Neural cell (in vitro differentiated cells): ENCODE results near the gene NTHL1. TPM values are rescaled to one million over a fixed set of nuclear protein-coding genes. Genes with fewer than 3 reads are reported as not detected.

Experiments used
- H2AFZ ChIP-seq: fragments of 200-600, 300-800 bp; sonication (generic), shearing (Covaris generic); 2 replicates; pipeline ENCODE4 v1.6.0; 2014; ENCODE audit warnings: low read depth, mild to moderate bottlenecking, antibody characterized with exemption, low read length, moderate library complexity
- H3F3A ChIP-seq: fragments of 200-600 bp; shearing (Covaris generic); 2 replicates; pipeline ENCODE4 v1.6.1; 2016; ENCODE audit warnings: mild to moderate bottlenecking, moderate library complexity, mixed read lengths, antibody characterized with exemption, low read length; ENCODE audit not compliant: insufficient read depth, poor library complexity, severe bottlenecking
- H3K27ac ChIP-seq: fragments of 200-600, 300-800 bp; sonication (generic), shearing (Covaris generic); 2 replicates; pipeline ENCODE4 v1.5.1; 2014; ENCODE audit warnings: mild to moderate bottlenecking, low read length, moderate library complexity
- H3K27me3 ChIP-seq: fragments of 300-800, 200-600 bp; sonication (generic), shearing (Covaris generic); 2 replicates; pipeline ENCODE4 v1.6.0; 2014; ENCODE audit warnings: mild to moderate bottlenecking, low read depth, low read length, moderate library complexity; ENCODE audit not compliant: insufficient read depth
- H3K36me3 ChIP-seq: fragments of 300-800, 200-600 bp; sonication (generic), shearing (Covaris generic); 2 replicates; pipeline ENCODE4 v1.5.1; 2014; ENCODE audit warnings: mild to moderate bottlenecking, antibody characterized with exemption, low read length, moderate library complexity; ENCODE audit not compliant: insufficient read depth
- H3K4me2 ChIP-seq: fragments of 300-800, 200-600 bp; sonication (generic), shearing (Covaris generic); 2 replicates; pipeline ENCODE4 v1.6.0; 2014; ENCODE audit warnings: mild to moderate bottlenecking, low read length
- H3K4me3 ChIP-seq: fragments of 300-800, 200-600 bp; sonication (generic), shearing (Covaris generic); 2 replicates; pipeline ENCODE4 v1.5.1; 2014; ENCODE audit warnings: mild to moderate bottlenecking, low read length, moderate library complexity
- H3K79me2 ChIP-seq: fragments of 200-600 bp; shearing (Covaris generic); replicated peaks from 2 replicates; pipeline ENCODE4 v1.6.0; 2014; ENCODE audit warnings: mild to moderate bottlenecking, low read length, moderate library complexity; ENCODE audit not compliant: insufficient read depth
- H3K9ac ChIP-seq: fragments of 300-800, 200-600 bp; sonication (generic), shearing (Covaris generic); 2 replicates; pipeline ENCODE4 v1.6.1; 2016; ENCODE audit warnings: mild to moderate bottlenecking, low read length, mixed read lengths
- H3K9me2 ChIP-seq: fragments of 200-600 bp; shearing (Covaris generic); 2 replicates; pipeline ENCODE4 v1.6.1; 2016; ENCODE audit warnings: mild to moderate bottlenecking, low read length, mixed read lengths; ENCODE audit not compliant: insufficient read depth
- H3K9me3 ChIP-seq: fragments of 200-600, 300-800 bp; sonication (generic), shearing (Covaris generic); 2 replicates; pipeline ENCODE4 v1.6.1; 2016; ENCODE audit warnings: mild to moderate bottlenecking, mixed run types, low read length, moderate library complexity, mixed read lengths
- H4K20me1 ChIP-seq: fragments of 200-600 bp; shearing (Covaris generic); 2 replicates; pipeline ENCODE4 v1.6.1; 2016; ENCODE audit warnings: mild to moderate bottlenecking, mixed run types; ENCODE audit not compliant: insufficient read depth
- EP300 ChIP-seq: fragments of 450-650 bp; conservative IDR thresholded peaks from 2 replicates; pipeline ENCODE4 v1.6.1; 2014; ENCODE audit warnings: antibody characterized with exemption, mild to moderate bottlenecking, moderate library complexity; ENCODE audit not compliant: poor library complexity, severe bottlenecking
- EZH2 ChIP-seq: fragments of 200-600, 300-800 bp; shearing (Covaris generic), sonication (generic); IDR thresholded peaks from 2 replicates; pipeline ENCODE4 v1.6.1; 2014; ENCODE audit warnings: antibody characterized with exemption, low read length, borderline replicate concordance, mild to moderate bottlenecking; ENCODE audit not compliant: insufficient read depth, poor library complexity, severe bottlenecking
- MXI1 ChIP-seq: fragments of 450-650 bp; conservative IDR thresholded peaks from 2 replicates; pipeline ENCODE4 v1.6.1; 2014; ENCODE audit warnings: antibody characterized with exemption, mild to moderate bottlenecking; ENCODE audit not compliant: poor library complexity, severe bottlenecking
- POLR2AphosphoS5 ChIP-seq: IDR thresholded peaks from 2 replicates; pipeline ENCODE4 v1.6.1; 2012
- RAD21 ChIP-seq: fragments of 450-650 bp; conservative IDR thresholded peaks from 2 replicates; pipeline ENCODE4 v1.6.1; 2014; ENCODE audit warnings: antibody characterized with exemption, mild to moderate bottlenecking, moderate library complexity
- SMC3 ChIP-seq: fragments of 450-650 bp; conservative IDR thresholded peaks from 2 replicates; pipeline ENCODE4 v1.6.1; 2014; ENCODE audit warnings: antibody characterized with exemption, mild to moderate bottlenecking, moderate library complexity; ENCODE audit not compliant: poor library complexity
- TAF1 ChIP-seq: IDR thresholded peaks from 2 replicates; pipeline ENCODE4 v1.6.1; 2012; ENCODE audit warnings: low read depth
- polyA plus RNA-seq: library from polyadenylated mRNA; depleted of rRNA; stranded (reverse); fragments of >200 nt; gene quantifications from 2 replicates; pipeline ENCODE4 v1.2.3, GENCODE V29; 2014
- TF ChIP-seq, protein P1 (sequence below): fragments of 450-650 bp; IDR thresholded peaks from 2 replicates; pipeline ENCODE4 v1.5.1; 2014; ENCODE audit warnings: antibody characterized with exemption, mild to moderate bottlenecking, moderate library complexity; ENCODE audit not compliant: poor library complexity, severe bottlenecking
- TF ChIP-seq, protein P2 (sequence below): IDR thresholded peaks from 2 replicates; pipeline ENCODE4 v1.6.1; 2012; ENCODE audit warnings: borderline replicate concordance

The NTHL1 gene
- polyA plus RNA-seq, 1 donor from 2014 or later: 43.1 TPM

DNA sequence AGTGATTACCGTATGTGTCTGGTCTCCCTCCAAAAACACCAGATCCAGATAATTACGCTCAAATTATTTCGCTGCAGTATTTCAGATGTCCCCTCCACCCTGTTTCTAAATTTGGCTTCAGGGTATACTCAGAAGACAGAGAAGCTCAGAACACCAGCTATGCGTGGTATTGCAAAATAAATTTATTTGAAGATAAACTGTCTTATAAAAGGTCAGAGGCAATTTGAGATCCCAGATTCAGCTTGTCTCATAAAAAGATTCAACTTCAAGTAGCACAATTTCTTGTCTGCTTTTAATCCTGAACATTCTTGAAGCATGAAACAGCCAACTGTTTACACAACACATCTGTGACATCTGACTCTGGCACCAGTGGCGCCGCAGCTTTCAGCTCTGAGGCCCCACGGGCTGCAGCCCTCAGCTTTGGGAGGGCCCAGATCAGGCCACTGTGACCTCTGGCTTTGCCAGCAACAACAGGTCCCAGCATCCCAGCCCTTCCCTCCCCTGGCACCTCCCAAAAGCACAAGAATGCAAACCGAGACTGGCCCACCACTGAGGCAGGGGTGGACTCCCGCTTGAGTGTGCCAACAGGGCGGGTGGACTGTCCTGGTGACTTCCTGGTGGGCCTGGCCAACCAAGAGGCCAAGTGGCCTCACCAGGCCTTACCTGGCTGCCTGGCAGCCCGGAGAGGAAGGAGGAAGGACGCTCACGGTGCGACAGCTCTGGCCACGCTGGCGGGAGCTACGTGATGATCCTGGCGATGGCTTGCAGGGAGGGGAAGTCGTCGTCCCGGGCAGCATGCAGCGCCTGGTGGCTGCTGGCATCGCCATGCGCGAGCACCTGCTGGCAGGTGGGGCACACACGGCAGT, 49.9 kb downstream of the NTHL1 start:
- H2AFZ ChIP-seq: no peak overlapping the region
- H3F3A ChIP-seq: no peaks in the 10 kb centered on the region
- no peaks in the 10 kb centered on the region for H3K27me3 ChIP-seq
- H3K4me3 ChIP-seq: no peak overlapping the region
- H4K20me1 ChIP-seq: no peaks in the 10 kb centered on the region
- no peaks in the 10 kb centered on the region for H3K9me2 ChIP-seq
- H3K9ac ChIP-seq: no peak overlapping the region
- no peaks in the 10 kb centered on the region for H3K79me2 ChIP-seq
- H3K27ac ChIP-seq: no peak overlapping the region
- no peak for TF ChIP-seq TAF1
- no peak for TF ChIP-seq EP300
- H3K4me2 ChIP-seq: no peak overlapping the region
- H3K9me3 ChIP-seq: no peaks in the 10 kb centered on the region
- H3K36me3 ChIP-seq: no peaks in the 10 kb centered on the region

DNA sequence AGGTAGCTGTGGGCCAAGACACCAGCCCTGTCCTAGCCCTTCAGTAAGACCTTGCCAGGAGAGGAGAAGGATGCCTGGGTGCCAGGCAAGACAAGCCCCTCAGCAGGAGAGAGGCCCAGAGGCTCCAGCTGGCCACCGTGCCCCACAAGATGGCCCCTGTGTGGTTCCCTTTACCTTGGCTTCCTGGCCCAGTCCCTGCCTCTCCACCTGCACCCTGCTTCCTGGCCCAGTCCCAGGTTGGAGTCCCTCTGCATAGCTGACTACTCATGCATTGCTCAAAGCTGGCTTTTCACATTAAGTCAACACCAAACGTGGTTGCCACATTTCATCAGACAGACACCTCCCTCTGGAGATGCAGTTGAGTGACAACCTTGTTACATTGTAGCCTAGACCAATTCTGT, 53.9 kb downstream of the NTHL1 start:
- Histone ChIP-seq H3K9me3 (no peaks in the 10 kb centered on the region), H3K27me3 (peaks cover 21% of the 10 kb centered on the region), H3K27ac (no peak overlapping the region), H3K36me3 (no peaks in the 10 kb centered on the region), H3K4me2 (no peak overlapping the region), H3K4me3 (no peak overlapping the region), H3F3A (no peaks in the 10 kb centered on the region), H2AFZ (no peak overlapping the region), H3K9ac (no peak overlapping the region), H3K79me2 (no peaks in the 10 kb centered on the region), H4K20me1 (no peaks in the 10 kb centered on the region), H3K9me2 (no peaks in the 10 kb centered on the region)
- no peak for TF ChIP-seq POLR2AphosphoS5
- TF ChIP-seq, protein P1, sequence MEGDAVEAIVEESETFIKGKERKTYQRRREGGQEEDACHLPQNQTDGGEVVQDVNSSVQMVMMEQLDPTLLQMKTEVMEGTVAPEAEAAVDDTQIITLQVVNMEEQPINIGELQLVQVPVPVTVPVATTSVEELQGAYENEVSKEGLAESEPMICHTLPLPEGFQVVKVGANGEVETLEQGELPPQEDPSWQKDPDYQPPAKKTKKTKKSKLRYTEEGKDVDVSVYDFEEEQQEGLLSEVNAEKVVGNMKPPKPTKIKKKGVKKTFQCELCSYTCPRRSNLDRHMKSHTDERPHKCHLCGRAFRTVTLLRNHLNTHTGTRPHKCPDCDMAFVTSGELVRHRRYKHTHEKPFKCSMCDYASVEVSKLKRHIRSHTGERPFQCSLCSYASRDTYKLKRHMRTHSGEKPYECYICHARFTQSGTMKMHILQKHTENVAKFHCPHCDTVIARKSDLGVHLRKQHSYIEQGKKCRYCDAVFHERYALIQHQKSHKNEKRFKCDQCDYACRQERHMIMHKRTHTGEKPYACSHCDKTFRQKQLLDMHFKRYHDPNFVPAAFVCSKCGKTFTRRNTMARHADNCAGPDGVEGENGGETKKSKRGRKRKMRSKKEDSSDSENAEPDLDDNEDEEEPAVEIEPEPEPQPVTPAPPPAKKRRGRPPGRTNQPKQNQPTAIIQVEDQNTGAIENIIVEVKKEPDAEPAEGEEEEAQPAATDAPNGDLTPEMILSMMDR: no peak
- TF ChIP-seq RAD21: no peak
- no peak for TF ChIP-seq MXI1
- TF ChIP-seq EP300: no peak
- TF ChIP-seq, protein P2, sequence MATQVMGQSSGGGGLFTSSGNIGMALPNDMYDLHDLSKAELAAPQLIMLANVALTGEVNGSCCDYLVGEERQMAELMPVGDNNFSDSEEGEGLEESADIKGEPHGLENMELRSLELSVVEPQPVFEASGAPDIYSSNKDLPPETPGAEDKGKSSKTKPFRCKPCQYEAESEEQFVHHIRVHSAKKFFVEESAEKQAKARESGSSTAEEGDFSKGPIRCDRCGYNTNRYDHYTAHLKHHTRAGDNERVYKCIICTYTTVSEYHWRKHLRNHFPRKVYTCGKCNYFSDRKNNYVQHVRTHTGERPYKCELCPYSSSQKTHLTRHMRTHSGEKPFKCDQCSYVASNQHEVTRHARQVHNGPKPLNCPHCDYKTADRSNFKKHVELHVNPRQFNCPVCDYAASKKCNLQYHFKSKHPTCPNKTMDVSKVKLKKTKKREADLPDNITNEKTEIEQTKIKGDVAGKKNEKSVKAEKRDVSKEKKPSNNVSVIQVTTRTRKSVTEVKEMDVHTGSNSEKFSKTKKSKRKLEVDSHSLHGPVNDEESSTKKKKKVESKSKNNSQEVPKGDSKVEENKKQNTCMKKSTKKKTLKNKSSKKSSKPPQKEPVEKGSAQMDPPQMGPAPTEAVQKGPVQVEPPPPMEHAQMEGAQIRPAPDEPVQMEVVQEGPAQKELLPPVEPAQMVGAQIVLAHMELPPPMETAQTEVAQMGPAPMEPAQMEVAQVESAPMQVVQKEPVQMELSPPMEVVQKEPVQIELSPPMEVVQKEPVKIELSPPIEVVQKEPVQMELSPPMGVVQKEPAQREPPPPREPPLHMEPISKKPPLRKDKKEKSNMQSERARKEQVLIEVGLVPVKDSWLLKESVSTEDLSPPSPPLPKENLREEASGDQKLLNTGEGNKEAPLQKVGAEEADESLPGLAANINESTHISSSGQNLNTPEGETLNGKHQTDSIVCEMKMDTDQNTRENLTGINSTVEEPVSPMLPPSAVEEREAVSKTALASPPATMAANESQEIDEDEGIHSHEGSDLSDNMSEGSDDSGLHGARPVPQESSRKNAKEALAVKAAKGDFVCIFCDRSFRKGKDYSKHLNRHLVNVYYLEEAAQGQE: no peak
- TF ChIP-seq SMC3: no peak
- no peak for TF ChIP-seq EZH2
- TF ChIP-seq TAF1: no peak
